GM23248 (cell line): Measurements from ENCODE around the gene ZNF491.

Experiments used
- EZH2 ChIP-seq: fragments of 200-600 bp; sonication (generic); IDR thresholded peaks from 2 replicates; pipeline ENCODE4 v1.6.1; 2018; ENCODE audit warnings: antibody characterized with exemption, mild to moderate bottlenecking; ENCODE audit not compliant: insufficient read depth, poor library complexity, severe bottlenecking
- EZH2phosphoT487 ChIP-seq: fragments of 200-600 bp; sonication (generic); IDR thresholded peaks from 2 replicates; pipeline ENCODE4 v1.6.1; 2018; ENCODE audit warnings: antibody characterized with exemption, moderate library complexity, mild to moderate bottlenecking, low read depth; ENCODE audit not compliant: insufficient read depth

DNA sequence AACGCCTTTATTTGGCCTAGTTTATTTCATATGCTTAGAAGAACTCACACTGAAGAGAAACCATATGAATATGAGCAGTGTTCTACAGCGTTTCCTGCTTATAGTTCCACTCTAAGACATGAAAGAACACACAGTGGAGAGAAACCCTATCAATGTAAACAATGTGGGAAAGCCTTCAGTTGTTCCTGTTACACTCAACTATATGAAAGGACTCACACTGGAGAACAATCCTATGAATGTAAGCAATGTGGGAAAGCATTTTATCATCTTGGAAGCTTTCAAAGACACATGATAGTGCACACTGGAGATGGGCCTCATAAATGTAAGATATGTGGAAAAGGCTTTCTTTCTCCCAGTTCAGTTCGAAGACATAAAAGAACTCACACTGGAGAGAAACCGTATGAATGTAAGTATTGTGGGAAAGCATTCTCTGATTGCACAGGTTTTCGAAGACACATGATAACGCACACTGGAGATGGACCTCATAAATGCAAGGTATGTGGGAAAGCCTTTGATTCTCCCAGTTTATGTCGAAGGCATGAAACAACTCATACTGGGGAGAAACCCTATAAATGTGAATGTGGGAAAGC is 17.8 kb upstream of the ZNF491 start:
- no peak for TF ChIP-seq EZH2phosphoT487
- TF ChIP-seq EZH2 = no peak
